Endothelial cell (in vitro differentiated cells): ENCODE data around the gene SETX. TPM values are rescaled to one million over a fixed set of nuclear protein-coding genes. Genes with fewer than 3 reads are reported as not detected.
A peak's percentile ranks its signal among the peaks of the same experiment; 100 is the strongest.

Experiments
- DNase-seq: peaks from one replicate; pipeline ENCODE4 v3.0.0; 2021; ENCODE audit warnings: low spot score
- H3K27ac Mint-ChIP-seq: one replicate; pipeline ENCODE4 v1.8.0; 2021; ENCODE audit warnings: mixed read lengths, inconsistent platforms; ENCODE audit not compliant: unreplicated experiment
- H3K27me3 Mint-ChIP-seq: one replicate; pipeline ENCODE4 v1.8.0; 2021; ENCODE audit warnings: mild to moderate bottlenecking, moderate library complexity, mixed read lengths, inconsistent platforms; ENCODE audit not compliant: unreplicated experiment
- H3K36me3 Mint-ChIP-seq: one replicate; pipeline ENCODE4 v1.8.0; 2021; ENCODE audit warnings: mild to moderate bottlenecking, low read depth, mixed read lengths, inconsistent platforms; ENCODE audit not compliant: unreplicated experiment
- H3K4me1 Mint-ChIP-seq: one replicate; pipeline ENCODE4 v1.8.0; 2021; ENCODE audit warnings: mild to moderate bottlenecking, mixed read lengths, inconsistent platforms; ENCODE audit not compliant: unreplicated experiment
- H3K4me3 Mint-ChIP-seq: one replicate; pipeline ENCODE4 v1.8.0; 2021; ENCODE audit warnings: mild to moderate bottlenecking, mixed read lengths, inconsistent platforms; ENCODE audit not compliant: unreplicated experiment
- H3K9me3 Mint-ChIP-seq: one replicate; pipeline ENCODE4 v1.8.0; 2021; ENCODE audit warnings: mixed read lengths, inconsistent platforms; ENCODE audit not compliant: unreplicated experiment
- total RNA-seq: library from RNA; stranded (reverse); fragmentation: NEBNext Ultra II Directional; extraction: Animal tissue kit (Norgen Biotek cat#: 25700); gene quantifications from one replicate; pipeline ENCODE4 v1.2.1, GENCODE V29; 2021; ENCODE audit not compliant: unreplicated experiment
- TF ChIP-seq, protein P1 (sequence below): fragments of 200-600 bp; sonication (generic); IDR thresholded peaks from one replicate; pipeline ENCODE4 v1.5.0; 2021; ENCODE audit warnings: antibody characterized with exemption; ENCODE audit not compliant: unreplicated experiment

The SETX gene
- total RNA-seq, 1 donor from 2014 or later = 169 TPM

DNA sequence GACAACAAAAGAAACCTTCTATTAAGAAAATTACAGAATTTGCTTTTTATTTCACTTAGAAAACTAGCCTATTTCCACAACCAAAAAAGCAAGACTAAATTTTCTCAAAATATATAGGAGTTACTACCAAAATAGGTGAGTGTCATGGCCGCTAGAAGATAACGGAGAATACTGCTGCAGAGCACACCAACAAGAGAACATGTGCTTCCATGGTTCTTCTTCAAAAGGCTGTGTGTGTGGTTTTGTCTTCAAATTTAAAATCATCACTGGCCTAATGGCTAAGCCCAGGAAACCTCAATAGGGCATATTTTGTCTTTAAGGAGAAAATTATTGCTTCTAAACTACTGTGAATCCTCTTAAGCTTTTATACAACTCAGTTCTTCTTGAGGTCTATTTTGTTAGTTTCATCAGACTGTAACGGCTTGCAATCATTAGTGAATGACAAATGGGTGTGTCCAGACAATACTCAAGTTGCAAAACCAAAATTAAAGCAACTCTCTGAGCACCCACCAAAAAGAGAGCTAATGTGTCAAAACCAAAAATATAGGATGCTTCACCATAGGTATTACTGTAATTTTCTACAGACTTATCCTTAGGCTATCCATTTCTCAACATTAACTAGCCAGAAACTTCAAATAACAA, 3.3 kb downstream of the SETX start:
- no peak overlapping the region for H3K27ac Mint-ChIP-seq
- TF ChIP-seq, protein P1, sequence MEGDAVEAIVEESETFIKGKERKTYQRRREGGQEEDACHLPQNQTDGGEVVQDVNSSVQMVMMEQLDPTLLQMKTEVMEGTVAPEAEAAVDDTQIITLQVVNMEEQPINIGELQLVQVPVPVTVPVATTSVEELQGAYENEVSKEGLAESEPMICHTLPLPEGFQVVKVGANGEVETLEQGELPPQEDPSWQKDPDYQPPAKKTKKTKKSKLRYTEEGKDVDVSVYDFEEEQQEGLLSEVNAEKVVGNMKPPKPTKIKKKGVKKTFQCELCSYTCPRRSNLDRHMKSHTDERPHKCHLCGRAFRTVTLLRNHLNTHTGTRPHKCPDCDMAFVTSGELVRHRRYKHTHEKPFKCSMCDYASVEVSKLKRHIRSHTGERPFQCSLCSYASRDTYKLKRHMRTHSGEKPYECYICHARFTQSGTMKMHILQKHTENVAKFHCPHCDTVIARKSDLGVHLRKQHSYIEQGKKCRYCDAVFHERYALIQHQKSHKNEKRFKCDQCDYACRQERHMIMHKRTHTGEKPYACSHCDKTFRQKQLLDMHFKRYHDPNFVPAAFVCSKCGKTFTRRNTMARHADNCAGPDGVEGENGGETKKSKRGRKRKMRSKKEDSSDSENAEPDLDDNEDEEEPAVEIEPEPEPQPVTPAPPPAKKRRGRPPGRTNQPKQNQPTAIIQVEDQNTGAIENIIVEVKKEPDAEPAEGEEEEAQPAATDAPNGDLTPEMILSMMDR = no peak
- H3K27me3 Mint-ChIP-seq = peaks cover 3% of the 10 kb centered on the region
- H3K4me1 Mint-ChIP-seq = peaks cover 43% of the 10 kb centered on the region
- no peak for DNase-seq
- peak overlapping the region; percentile 95 for H3K4me3 Mint-ChIP-seq
- H3K9me3 Mint-ChIP-seq = no peaks in the 10 kb centered on the region
- H3K36me3 Mint-ChIP-seq = peaks cover 49% of the 10 kb centered on the region

DNA sequence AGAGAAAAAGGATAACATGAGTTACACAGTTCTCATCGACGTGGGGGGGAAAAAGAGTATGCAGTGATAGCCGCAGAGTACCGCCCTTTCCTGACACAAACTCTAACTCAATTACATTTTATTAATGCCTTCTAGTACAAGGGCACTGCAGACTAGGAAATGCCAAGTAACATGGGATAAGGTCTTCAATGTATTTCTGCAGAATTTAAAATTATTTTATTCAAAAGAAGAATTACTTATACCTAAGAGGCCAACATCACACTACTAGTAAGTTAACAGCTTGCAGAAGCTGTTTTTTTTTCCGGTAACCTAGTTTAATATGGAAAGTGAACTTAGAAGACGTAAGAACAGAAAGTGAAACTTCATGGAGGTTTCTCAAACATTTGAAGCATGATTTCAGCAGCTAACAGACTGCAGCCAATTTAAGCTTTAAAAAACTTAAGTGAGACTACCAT, 3.9 kb downstream of the SETX start:
- Mint-ChIP-seq H3K36me3 (peaks cover 53% of the 10 kb centered on the region), H3K9me3 (no peaks in the 10 kb centered on the region), H3K27me3 (peaks cover 3% of the 10 kb centered on the region), H3K4me1 (peaks cover 44% of the 10 kb centered on the region), H3K4me3 (peak overlapping the region; percentile 95), H3K27ac (no peak overlapping the region)
- no peak for DNase-seq
- TF ChIP-seq, protein P1 = no peak

DNA sequence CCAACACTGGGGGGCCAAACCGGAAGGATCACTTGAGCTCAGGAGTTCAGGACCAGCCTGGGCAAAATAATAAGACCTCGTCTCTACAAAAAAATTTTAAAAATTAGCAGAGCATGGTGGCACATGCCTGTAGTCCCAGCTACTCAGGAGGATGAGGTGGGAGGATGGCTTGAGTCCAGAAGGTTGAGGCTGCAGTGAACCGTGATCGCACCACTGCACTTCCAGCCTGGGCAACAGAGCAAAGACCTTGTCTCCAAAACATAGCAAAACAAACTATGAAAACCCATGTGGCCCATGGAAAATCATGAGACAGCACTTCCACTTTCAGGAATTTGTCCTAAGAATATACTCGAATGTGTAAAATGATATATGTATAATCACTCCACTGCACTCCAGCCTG, 6.1 kb downstream of the SETX start:
- TF ChIP-seq, protein P1 = no peak
- Mint-ChIP-seq H3K36me3 (peaks cover 54% of the 10 kb centered on the region), H3K27me3 (peaks cover under 1% of the 10 kb centered on the region), H3K4me3 (peak overlapping the region; percentile 76), H3K27ac (peak overlapping the region; percentile 36), H3K9me3 (no peaks in the 10 kb centered on the region), H3K4me1 (peaks cover 40% of the 10 kb centered on the region)
- no peak for DNase-seq

DNA sequence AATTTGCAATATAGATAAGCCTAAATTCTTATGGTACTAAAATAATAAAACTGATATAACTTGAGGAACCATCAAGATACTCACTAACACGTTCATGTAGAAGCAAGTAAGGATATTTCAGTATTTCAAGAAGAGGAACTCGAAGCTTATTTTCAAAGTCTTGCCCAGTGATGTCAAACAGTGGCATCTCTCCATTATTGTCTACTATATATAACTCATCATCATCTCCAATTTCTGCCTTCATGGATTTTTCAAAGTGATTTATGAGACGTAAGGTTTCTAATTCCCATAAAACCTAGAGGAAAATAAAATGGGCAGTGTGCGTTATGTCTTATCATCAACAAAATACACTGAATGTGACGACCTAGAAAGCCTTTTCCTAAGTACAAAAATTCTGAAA, 8.6 kb downstream of the SETX start:
- Mint-ChIP-seq H3K4me3 (no peak overlapping the region), H3K9me3 (no peaks in the 10 kb centered on the region)
- TF ChIP-seq, protein P1 = no peak

DNA sequence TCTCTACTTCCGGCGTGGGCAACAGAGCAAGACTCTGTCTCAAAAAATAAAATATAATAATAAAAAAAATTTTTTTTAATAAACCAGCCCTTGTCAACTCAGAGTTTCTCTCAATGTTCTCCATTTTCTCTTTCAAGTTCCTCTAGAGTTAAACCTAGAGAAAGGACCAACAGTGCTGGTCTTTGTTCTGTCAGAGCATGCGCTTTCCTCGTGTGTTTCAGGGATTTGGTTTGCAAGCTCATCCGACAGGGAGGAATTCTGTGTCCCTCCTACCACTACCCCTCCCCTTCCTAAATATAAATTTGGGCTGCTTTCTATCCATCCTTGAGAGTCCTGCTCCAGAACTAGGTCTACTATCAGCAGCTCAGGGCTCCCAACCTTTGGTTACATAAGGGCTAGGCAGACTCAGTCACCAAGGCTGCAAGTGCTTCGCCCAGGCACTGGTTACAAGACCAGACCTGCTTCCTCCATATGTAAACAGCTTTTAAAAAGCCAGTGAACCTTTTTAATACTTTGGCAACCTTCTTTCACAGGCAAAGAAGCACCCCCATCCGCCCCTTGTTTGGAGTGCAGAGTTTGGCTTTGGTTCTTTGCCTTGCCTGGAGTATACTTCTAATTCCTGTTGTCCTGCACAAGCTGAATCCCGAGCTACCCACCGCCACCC, 13.5 kb downstream of the SETX start:
- DNase-seq = no peak
- no peaks in the 10 kb centered on the region for H3K27me3 Mint-ChIP-seq
- no peak overlapping the region for H3K4me3 Mint-ChIP-seq
- no peaks in the 10 kb centered on the region for H3K9me3 Mint-ChIP-seq
- peaks cover 58% of the 10 kb centered on the region for H3K36me3 Mint-ChIP-seq
- no peak overlapping the region for H3K27ac Mint-ChIP-seq
- peaks cover 7% of the 10 kb centered on the region for H3K4me1 Mint-ChIP-seq
- TF ChIP-seq, protein P1 = no peak

More for the DNA sequence above, 8.6 kb downstream of the SETX start:
- DNase-seq = no peak
- H3K27ac Mint-ChIP-seq = no peak overlapping the region
- H3K4me1 Mint-ChIP-seq = peaks cover 24% of the 10 kb centered on the region
- H3K27me3 Mint-ChIP-seq = no peaks in the 10 kb centered on the region
- peaks cover 51% of the 10 kb centered on the region for H3K36me3 Mint-ChIP-seq
